Mucosa of descending colon (tissue), 3 donors: ENCODE data around the gene MALRD1. TPM values are rescaled to one million over a fixed set of nuclear protein-coding genes. Genes with fewer than 3 reads are reported as not detected.
"Not testable (repeated sequence)": the region's sequence is repeated elsewhere in the genome, so short reads cannot be mapped to it uniquely, and the experiment has no call there.

Experiments used
- ATAC-seq: fragments of 200-7000 bp; cut with Tn5 transposase; one replicate; pipeline ENCODE4 v1.9.1; 2020; ENCODE audit warnings: mild to moderate bottlenecking, moderate library complexity
- DNase-seq, 3 donors: peaks; one replicate each; pipeline ENCODE4 v3.0.0-alpha.2; 2020
- H3K36me3 ChIP-seq: fragments of 200-600 bp; one replicate; pipeline ENCODE4 v1.8.0; 2021; ENCODE audit warnings: low read depth, mild to moderate bottlenecking
- H3K4me1 ChIP-seq: fragments of 200-600 bp; one replicate; pipeline ENCODE4 v1.8.0; 2021; ENCODE audit warnings: low read depth, mild to moderate bottlenecking
- H3K4me3 ChIP-seq: fragments of 200-600 bp; one replicate; pipeline ENCODE4 v1.8.0; 2021; ENCODE audit warnings: mild to moderate bottlenecking
- H3K9me3 ChIP-seq: fragments of 200-600 bp; one replicate; pipeline ENCODE4 v1.8.0; 2021; ENCODE audit warnings: mild to moderate bottlenecking
- intact Hi-C, 2 donors: fragments of 100-400 bp; cut with DNase I in 1 of 2; cut with micrococcal nuclease in 1 of 2; formaldehyde crosslinking; loops; one replicate each; pipeline versions ENCODE4 v1.11.0 to v1.11.1; 2022; cut with DNase I, micrococcal nuclease
- total RNA-seq, 3 donors: library from RNA; stranded (reverse); fragmentation: NEBNext Ultra II Directional in 2 of 3; extraction: Animal tissue kit (Norgen Biotek cat#: 25700) in 2 of 3; gene quantifications; one replicate each; pipeline versions ENCODE4 v1.2.1 to v1.2.4, GENCODE V29; 2021 to 2023
- TF ChIP-seq, protein P1 (sequence below): fragments of 200-600 bp; IDR thresholded peaks from one replicate; pipeline ENCODE4 v1.8.0; 2022; ENCODE audit warnings: antibody characterized with exemption, mild to moderate bottlenecking
- donor health status: DM: no; HTN: no; CAD: no; lungs with moderate emphysema.
- donor health status: DM: no; HTN: no; CAD: no.
- donor health status: DM: no; HTN: yes; CAD: no.

The MALRD1 gene
- total RNA-seq, 3 donors from 2014 or later: 0.41 to 0.90 (median 0.60) TPM

DNA sequence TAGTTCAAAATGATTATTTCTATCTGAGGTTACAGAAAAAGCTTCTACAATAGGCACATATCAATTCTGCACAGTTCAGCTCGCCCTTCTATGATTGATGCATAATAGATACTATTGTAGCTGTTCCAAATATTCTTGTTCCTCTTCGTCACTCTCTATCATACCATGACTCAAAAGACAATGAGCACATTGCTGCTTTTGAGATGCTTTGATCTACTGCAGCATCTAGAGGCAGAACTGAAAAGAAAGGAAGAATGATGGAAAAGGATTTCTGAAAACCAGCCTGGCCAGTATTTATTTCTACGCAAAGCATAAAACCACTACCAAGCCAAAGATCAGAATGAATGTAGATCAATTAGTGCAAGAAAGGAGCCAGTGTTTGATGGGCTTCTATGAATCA, 708.3 kb downstream of the MALRD1 start:
- TF ChIP-seq, protein P1, sequence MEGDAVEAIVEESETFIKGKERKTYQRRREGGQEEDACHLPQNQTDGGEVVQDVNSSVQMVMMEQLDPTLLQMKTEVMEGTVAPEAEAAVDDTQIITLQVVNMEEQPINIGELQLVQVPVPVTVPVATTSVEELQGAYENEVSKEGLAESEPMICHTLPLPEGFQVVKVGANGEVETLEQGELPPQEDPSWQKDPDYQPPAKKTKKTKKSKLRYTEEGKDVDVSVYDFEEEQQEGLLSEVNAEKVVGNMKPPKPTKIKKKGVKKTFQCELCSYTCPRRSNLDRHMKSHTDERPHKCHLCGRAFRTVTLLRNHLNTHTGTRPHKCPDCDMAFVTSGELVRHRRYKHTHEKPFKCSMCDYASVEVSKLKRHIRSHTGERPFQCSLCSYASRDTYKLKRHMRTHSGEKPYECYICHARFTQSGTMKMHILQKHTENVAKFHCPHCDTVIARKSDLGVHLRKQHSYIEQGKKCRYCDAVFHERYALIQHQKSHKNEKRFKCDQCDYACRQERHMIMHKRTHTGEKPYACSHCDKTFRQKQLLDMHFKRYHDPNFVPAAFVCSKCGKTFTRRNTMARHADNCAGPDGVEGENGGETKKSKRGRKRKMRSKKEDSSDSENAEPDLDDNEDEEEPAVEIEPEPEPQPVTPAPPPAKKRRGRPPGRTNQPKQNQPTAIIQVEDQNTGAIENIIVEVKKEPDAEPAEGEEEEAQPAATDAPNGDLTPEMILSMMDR: no peak
- no peak for ATAC-seq
- no peak for DNase-seq
- H3K9me3 ChIP-seq: no peaks in the 10 kb centered on the region
- H3K4me1 ChIP-seq: no peaks in the 10 kb centered on the region
- no peak overlapping the region for H3K4me3 ChIP-seq
- intact Hi-C loops: no loop called here
- no peaks in the 10 kb centered on the region for H3K36me3 ChIP-seq

DNA sequence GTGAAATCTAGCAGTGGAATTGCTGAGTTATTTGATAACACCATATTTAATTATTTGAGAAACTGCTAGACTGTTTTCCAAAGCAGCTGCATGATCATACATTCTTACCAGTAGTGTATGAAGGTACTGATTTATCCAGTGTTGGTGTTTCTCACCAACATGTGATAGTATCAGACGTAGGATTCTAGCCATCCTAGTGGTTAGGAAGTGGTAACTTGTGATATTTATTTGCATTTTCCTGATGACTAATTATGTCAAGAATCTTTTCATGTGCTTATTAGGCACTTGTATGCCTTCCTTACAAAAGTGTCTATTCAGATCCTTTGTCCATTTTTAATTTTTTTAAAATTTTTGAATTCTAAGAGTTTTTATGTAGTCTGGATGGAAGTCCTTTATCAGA, 713.4 kb downstream of the MALRD1 start:
- intact Hi-C loops: no loop called here
- Histone ChIP-seq H3K36me3 (no peaks in the 10 kb centered on the region), H3K4me1 (no peaks in the 10 kb centered on the region), H3K4me3 (no peak overlapping the region), H3K9me3 (no peaks in the 10 kb centered on the region)
- no peak for DNase-seq
- ATAC-seq: no peak
- TF ChIP-seq, protein P1: no peak

DNA sequence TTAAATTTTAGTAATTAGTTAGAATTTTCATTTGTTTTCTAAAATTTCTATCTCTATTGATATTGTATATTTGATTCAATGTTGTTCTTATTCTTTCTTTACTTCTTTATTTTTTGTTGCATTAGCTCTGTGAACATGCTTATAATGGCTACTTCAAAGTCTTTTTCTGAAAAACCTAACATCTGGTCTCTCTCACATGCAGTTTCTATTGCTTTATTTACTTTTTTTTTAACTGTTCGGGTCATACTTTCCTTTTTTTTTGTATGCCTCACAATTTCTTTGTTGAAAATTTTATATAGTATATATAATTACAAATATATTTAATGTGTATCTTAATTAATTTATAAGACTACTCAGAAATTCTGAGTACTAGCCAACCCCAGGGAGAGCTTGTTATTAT, 715.5 kb downstream of the MALRD1 start:
- no peak for ATAC-seq
- TF ChIP-seq, protein P1: no peak

DNA sequence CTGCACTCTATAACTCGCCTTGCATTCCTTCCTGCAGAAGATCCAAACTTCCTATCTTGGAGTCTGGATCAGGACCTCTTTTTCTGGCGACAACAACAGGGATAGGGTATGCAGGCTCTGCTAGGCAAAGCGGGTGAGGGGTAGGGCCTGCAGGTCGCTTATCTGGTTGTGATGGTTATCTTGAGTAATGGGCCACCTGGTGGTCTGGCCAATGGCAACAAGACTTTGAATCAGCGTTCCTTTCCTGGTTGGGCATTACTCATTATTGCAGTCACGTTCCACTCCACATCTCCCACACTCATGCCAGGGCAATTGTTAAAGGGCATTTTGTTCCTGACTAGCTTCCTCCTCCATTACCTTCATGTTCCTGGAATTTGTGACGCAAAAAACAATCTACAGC, 719.3 kb downstream of the MALRD1 start:
- no peak for ATAC-seq
- H3K4me3 ChIP-seq: no peak overlapping the region

More for the DNA sequence above, 715.5 kb downstream of the MALRD1 start:
- H3K36me3 ChIP-seq: no peaks in the 10 kb centered on the region
- H3K4me3 ChIP-seq: no peak overlapping the region
- intact Hi-C loops: no loop called here
- no peaks in the 10 kb centered on the region for H3K4me1 ChIP-seq
- no peaks in the 10 kb centered on the region for H3K9me3 ChIP-seq
- no peak for DNase-seq

DNA sequence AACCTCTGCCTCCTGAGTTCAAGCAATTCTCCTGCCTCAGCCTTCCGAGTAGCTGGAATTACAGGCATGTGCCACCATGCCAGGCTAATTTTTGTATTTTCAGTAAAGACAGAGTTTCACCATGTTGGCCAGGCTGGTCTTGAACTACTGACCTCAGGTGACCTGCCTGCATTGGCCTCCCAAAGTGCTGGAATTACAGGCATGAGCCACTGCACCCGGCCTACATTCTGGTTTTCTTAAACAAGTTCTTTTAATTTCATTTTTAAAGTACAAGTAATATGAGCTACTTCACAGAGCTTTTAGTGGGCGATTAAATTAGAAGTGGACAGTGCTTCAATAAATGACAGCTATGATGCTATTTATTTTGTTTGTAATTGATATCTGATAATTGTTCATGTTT, 721.2 kb downstream of the MALRD1 start:
- H3K4me3 ChIP-seq, H3K4me1 ChIP-seq, intact Hi-C loops, H3K9me3 ChIP-seq, DNase-seq, ATAC-seq, H3K36me3 ChIP-seq: not testable (repeated sequence)

More for the DNA sequence above, 719.3 kb downstream of the MALRD1 start:
- H3K9me3 ChIP-seq: no peaks in the 10 kb centered on the region
- DNase-seq: no peak
- TF ChIP-seq, protein P1: no peak
- H3K4me1 ChIP-seq: no peaks in the 10 kb centered on the region
- H3K36me3 ChIP-seq: no peaks in the 10 kb centered on the region
- intact Hi-C loops: no loop called here

DNA sequence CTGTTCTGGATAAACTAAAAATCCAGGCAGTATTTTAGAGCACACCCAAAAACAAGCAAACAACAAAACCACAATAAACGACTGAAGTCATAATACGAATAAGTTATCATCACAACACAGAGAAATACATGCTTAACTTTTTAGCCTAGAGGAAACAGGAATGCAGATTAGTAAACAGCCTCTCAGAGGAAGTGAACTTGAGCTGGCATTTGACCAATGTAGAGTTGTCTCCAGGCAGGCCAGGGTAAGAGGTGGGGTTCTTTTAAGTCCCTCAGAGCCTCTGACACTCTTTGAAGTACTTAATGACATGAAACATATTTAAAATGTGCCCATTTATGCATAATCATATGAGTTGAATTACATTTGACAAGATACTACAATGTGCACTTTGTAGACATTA, 724.4 kb downstream of the MALRD1 start:
- DNase-seq (no peak), ATAC-seq (no peak)
- Histone ChIP-seq H3K36me3 (no peaks in the 10 kb centered on the region), H3K4me1 (no peaks in the 10 kb centered on the region), H3K4me3 (no peak overlapping the region), H3K9me3 (no peaks in the 10 kb centered on the region)
- intact Hi-C loops: no loop called here
- TF ChIP-seq, protein P1: no peak
